Measurements from ENCODE around the gene BACE2. TPM values are rescaled to one million over a fixed set of nuclear protein-coding genes. Genes with fewer than 3 reads are reported as not detected.
"Not testable (repeated sequence)": the region's sequence is repeated elsewhere in the genome, so short reads cannot be mapped to it uniquely, and the experiment has no call there.

The BACE2 gene
- total and polyA plus RNA-seq, 2 donors (not counting 1 experiment from before 2014, with no cell fraction given): 19.5 to 31.5 TPM

- H3K4me2 ChIP-seq (ENCODE audit: extremely low read depth, insufficient read depth, low read length): no peak overlapping the region
- H3K9me3 ChIP-seq (ENCODE audit: control insufficient read depth, insufficient read depth, low read depth, low read length): no peaks in the 10 kb centered on the region
- H3K36me3 ChIP-seq (ENCODE audit: control insufficient read depth, insufficient read depth, low read length): peaks cover 1% of the 10 kb centered on the region
- H4K20me1 ChIP-seq (ENCODE audit: control insufficient read depth, extremely low read depth, insufficient read depth, low read length): no peaks in the 10 kb centered on the region
- H3K27ac ChIP-seq (ENCODE audit: insufficient read depth, low read length): no peak overlapping the region
- no peak for TF ChIP-seq CTCF (conservative IDR thresholded peaks at IDR 0.05 in 1 of 2, IDR thresholded peaks at IDR 0.05 in 1 of 2; ENCODE audit: low read depth in 1 of 2, low read length in 2 of 2)
- no peak for TF ChIP-seq EZH2 (IDR thresholded peaks at IDR 0.05; ENCODE audit: low read length, missing control alignments)
- H3K4me3 ChIP-seq (replicated peaks in 1 of 4; ENCODE audit: control extremely low read depth in 1 of 4, insufficient read depth in 1 of 4, low read depth in 3 of 4, low read length in 4 of 4): no peak overlapping the region
- no peak for DNase-seq (ENCODE audit: low read depth in 2 of 2)
- H3K27me3 ChIP-seq (ENCODE audit: control insufficient read depth, insufficient read depth, low read length): no peaks in the 10 kb centered on the region
- no peaks in the 10 kb centered on the region for H3K4me1 ChIP-seq (ENCODE audit: control insufficient read depth, extremely low read depth, insufficient read depth, low read length)
- no peak overlapping the region for H3K9ac ChIP-seq (ENCODE audit: insufficient read depth, low read length)
- H3K79me2 ChIP-seq (ENCODE audit: control insufficient read depth, insufficient read depth, low read length): no peaks in the 10 kb centered on the region
- H2AFZ ChIP-seq (ENCODE audit: low read length): no peak overlapping the region
Measured at GRCh38 chr21:41234569-41234968, 66.6 kb downstream of the BACE2 start.

GRCh38 chr21:41235201-41235600 is 67.2 kb downstream of the BACE2 start:
- Histone ChIP-seq H3K9me3 (ENCODE audit: control insufficient read depth, insufficient read depth, low read depth, low read length) (no peaks in the 10 kb centered on the region), H2AFZ (ENCODE audit: low read length) (no peak overlapping the region), H3K9ac (ENCODE audit: insufficient read depth, low read length) (no peak overlapping the region), H3K27me3 (ENCODE audit: control insufficient read depth, insufficient read depth, low read length) (no peaks in the 10 kb centered on the region), H3K27ac (ENCODE audit: insufficient read depth, low read length) (no peak overlapping the region), H3K4me1 (ENCODE audit: control insufficient read depth, extremely low read depth, insufficient read depth, low read length) (no peaks in the 10 kb centered on the region), H3K36me3 (ENCODE audit: control insufficient read depth, insufficient read depth, low read length) (peaks cover 1% of the 10 kb centered on the region), H3K4me2 (ENCODE audit: extremely low read depth, insufficient read depth, low read length) (no peak overlapping the region), H3K4me3 (replicated peaks in 1 of 4; ENCODE audit: control extremely low read depth in 1 of 4, insufficient read depth in 1 of 4, low read depth in 3 of 4, low read length in 4 of 4) (no peak overlapping the region), H3K79me2 (ENCODE audit: control insufficient read depth, insufficient read depth, low read length) (no peaks in the 10 kb centered on the region), H4K20me1 (ENCODE audit: control insufficient read depth, extremely low read depth, insufficient read depth, low read length) (no peaks in the 10 kb centered on the region)
- no peak for TF ChIP-seq EZH2 (IDR thresholded peaks at IDR 0.05; ENCODE audit: low read length, missing control alignments)
- no peak for TF ChIP-seq CTCF (conservative IDR thresholded peaks at IDR 0.05 in 1 of 2, IDR thresholded peaks at IDR 0.05 in 1 of 2; ENCODE audit: low read depth in 1 of 2, low read length in 2 of 2)
- no peak for DNase-seq (ENCODE audit: low read depth in 2 of 2)

- Histone ChIP-seq H3K27ac (ENCODE audit: insufficient read depth, low read length) (no peak overlapping the region), H3K4me1 (ENCODE audit: control insufficient read depth, extremely low read depth, insufficient read depth, low read length) (no peaks in the 10 kb centered on the region), H3K4me2 (ENCODE audit: extremely low read depth, insufficient read depth, low read length) (no peak overlapping the region), H3K27me3 (ENCODE audit: control insufficient read depth, insufficient read depth, low read length) (no peaks in the 10 kb centered on the region), H3K79me2 (ENCODE audit: control insufficient read depth, insufficient read depth, low read length) (no peaks in the 10 kb centered on the region), H3K36me3 (ENCODE audit: control insufficient read depth, insufficient read depth, low read length) (peaks cover 1% of the 10 kb centered on the region), H3K9ac (ENCODE audit: insufficient read depth, low read length) (no peak overlapping the region), H3K9me3 (ENCODE audit: control insufficient read depth, insufficient read depth, low read depth, low read length) (no peaks in the 10 kb centered on the region), H4K20me1 (ENCODE audit: control insufficient read depth, extremely low read depth, insufficient read depth, low read length) (no peaks in the 10 kb centered on the region), H3K4me3 (replicated peaks in 1 of 4; ENCODE audit: control extremely low read depth in 1 of 4, insufficient read depth in 1 of 4, low read depth in 3 of 4, low read length in 4 of 4) (no peak overlapping the region), H2AFZ (ENCODE audit: low read length) (no peak overlapping the region)
- TF ChIP-seq CTCF (conservative IDR thresholded peaks at IDR 0.05 in 1 of 2, IDR thresholded peaks at IDR 0.05 in 1 of 2; ENCODE audit: low read depth in 1 of 2, low read length in 2 of 2): no peak
- no peak for TF ChIP-seq EZH2 (IDR thresholded peaks at IDR 0.05; ENCODE audit: low read length, missing control alignments)
- DNase-seq (ENCODE audit: low read depth in 2 of 2): no peak
Measured at GRCh38 chr21:41236352-41236973, 68.5 kb downstream of the BACE2 start.

GRCh38 chr21:41238081-41238796 is 70.3 kb downstream of the BACE2 start:
- not testable (repeated sequence) for H3K4me3 ChIP-seq (replicated peaks in 1 of 4; ENCODE audit: control extremely low read depth in 1 of 4, insufficient read depth in 1 of 4, low read depth in 3 of 4, low read length in 4 of 4); H3K36me3 ChIP-seq (ENCODE audit: control insufficient read depth, insufficient read depth, low read length); H3K4me2 ChIP-seq (ENCODE audit: extremely low read depth, insufficient read depth, low read length); H3K27me3 ChIP-seq (ENCODE audit: control insufficient read depth, insufficient read depth, low read length); H3K9ac ChIP-seq (ENCODE audit: insufficient read depth, low read length); H3K79me2 ChIP-seq (ENCODE audit: control insufficient read depth, insufficient read depth, low read length); H3K4me1 ChIP-seq (ENCODE audit: control insufficient read depth, extremely low read depth, insufficient read depth, low read length); H3K9me3 ChIP-seq (ENCODE audit: control insufficient read depth, insufficient read depth, low read depth, low read length); H2AFZ ChIP-seq (ENCODE audit: low read length); H4K20me1 ChIP-seq (ENCODE audit: control insufficient read depth, extremely low read depth, insufficient read depth, low read length); H3K27ac ChIP-seq (ENCODE audit: insufficient read depth, low read length); DNase-seq (ENCODE audit: low read depth in 2 of 2)

Data from fibroblast of lung (primary cell).